ENCODE results near the gene ITCH.

DNA sequence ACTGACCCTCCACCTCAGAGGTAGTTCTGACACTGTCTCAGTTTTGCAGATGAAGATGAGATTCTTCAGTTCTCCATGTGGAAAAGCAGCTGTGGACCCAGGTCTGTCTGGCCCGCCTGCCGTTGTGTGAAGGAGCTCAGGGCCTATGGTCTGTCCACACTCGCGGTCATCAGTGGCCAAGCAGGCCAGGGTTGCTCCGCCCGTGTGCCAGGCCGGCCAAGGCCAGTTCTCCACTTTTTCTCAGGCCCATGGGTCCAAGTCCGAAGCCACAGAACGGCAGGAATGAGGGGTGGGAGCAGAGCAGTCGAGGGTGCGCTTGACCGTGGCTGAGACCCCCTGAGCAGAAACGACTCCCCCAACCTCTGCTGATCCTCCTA is 186.8 kb downstream of the ITCH start:
- TF ChIP-seq EZH2 (IDR thresholded peaks at IDR 0.05; ENCODE audit: borderline replicate concordance, low read depth, low read length) (no peak), CHD2 (IDR thresholded peaks at IDR 0.05; ENCODE audit: low read depth, low read length) (no peak), MXI1 (IDR thresholded peaks at IDR 0.05; ENCODE audit: low read depth, low read length) (no peak), POLR2AphosphoS5 (IDR thresholded peaks at IDR 0.05; ENCODE audit: control insufficient read depth, insufficient read depth, low read depth, low read length) (no peak), YY1 (IDR thresholded peaks at IDR 0.05; ENCODE audit: borderline replicate concordance in 1 of 3, control insufficient read depth in 1 of 3, extremely low read depth in 1 of 3, insufficient read depth in 3 of 3, insufficient read length in 1 of 3, insufficient replicate concordance in 2 of 3, low read depth in 1 of 3, low read length in 2 of 3) (no peak)
- TF ChIP-seq, protein P1, sequence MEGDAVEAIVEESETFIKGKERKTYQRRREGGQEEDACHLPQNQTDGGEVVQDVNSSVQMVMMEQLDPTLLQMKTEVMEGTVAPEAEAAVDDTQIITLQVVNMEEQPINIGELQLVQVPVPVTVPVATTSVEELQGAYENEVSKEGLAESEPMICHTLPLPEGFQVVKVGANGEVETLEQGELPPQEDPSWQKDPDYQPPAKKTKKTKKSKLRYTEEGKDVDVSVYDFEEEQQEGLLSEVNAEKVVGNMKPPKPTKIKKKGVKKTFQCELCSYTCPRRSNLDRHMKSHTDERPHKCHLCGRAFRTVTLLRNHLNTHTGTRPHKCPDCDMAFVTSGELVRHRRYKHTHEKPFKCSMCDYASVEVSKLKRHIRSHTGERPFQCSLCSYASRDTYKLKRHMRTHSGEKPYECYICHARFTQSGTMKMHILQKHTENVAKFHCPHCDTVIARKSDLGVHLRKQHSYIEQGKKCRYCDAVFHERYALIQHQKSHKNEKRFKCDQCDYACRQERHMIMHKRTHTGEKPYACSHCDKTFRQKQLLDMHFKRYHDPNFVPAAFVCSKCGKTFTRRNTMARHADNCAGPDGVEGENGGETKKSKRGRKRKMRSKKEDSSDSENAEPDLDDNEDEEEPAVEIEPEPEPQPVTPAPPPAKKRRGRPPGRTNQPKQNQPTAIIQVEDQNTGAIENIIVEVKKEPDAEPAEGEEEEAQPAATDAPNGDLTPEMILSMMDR (IDR thresholded peaks at IDR 0.05 in 2 of 3, conservative IDR thresholded peaks at IDR 0.05 in 1 of 3; ENCODE audit: insufficient read depth in 2 of 3, low read depth in 1 of 3, low read length in 3 of 3) = no peak
- TF ChIP-seq, protein P2, sequence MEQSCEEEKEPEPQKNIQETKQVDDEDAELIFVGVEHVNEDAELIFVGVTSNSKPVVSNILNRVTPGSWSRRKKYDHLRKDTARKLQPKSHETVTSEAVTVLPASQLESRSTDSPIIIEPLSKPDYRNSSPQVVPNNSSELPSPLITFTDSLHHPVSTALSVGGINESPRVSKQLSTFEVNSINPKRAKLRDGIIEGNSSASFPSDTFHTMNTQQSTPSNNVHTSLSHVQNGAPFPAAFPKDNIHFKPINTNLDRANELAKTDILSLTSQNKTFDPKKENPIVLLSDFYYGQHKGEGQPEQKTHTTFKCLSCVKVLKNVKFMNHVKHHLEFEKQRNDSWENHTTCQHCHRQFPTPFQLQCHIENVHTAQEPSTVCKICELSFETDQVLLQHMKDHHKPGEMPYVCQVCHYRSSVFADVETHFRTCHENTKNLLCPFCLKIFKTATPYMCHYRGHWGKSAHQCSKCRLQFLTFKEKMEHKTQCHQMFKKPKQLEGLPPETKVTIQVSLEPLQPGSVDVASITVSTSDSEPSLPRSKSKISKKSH (CRISPR knock-in tag; IDR thresholded peaks at IDR 0.05) = no peak
